ENCODE measurements around the gene CBY1. TPM values are rescaled to one million over a fixed set of nuclear protein-coding genes. Genes with fewer than 3 reads are reported as not detected.
"Not testable (repeated sequence)": the region's sequence is repeated elsewhere in the genome, so short reads cannot be mapped to it uniquely, and the experiment has no call there.

Gene CBY1
- total RNA-seq (2014; rRNA removed; shearing (Covaris generic)), result 7.8 and 12.2 TPM in 2 replicates
- polyA plus RNA-seq (2015; cell fraction: cytosol; rRNA removed), result 15.8 and 15.9 TPM in 2 replicates
- polyA plus RNA-seq (2015; cell fraction: nucleus; rRNA removed), result 5.4 and 11.8 TPM in 2 replicates

DNA sequence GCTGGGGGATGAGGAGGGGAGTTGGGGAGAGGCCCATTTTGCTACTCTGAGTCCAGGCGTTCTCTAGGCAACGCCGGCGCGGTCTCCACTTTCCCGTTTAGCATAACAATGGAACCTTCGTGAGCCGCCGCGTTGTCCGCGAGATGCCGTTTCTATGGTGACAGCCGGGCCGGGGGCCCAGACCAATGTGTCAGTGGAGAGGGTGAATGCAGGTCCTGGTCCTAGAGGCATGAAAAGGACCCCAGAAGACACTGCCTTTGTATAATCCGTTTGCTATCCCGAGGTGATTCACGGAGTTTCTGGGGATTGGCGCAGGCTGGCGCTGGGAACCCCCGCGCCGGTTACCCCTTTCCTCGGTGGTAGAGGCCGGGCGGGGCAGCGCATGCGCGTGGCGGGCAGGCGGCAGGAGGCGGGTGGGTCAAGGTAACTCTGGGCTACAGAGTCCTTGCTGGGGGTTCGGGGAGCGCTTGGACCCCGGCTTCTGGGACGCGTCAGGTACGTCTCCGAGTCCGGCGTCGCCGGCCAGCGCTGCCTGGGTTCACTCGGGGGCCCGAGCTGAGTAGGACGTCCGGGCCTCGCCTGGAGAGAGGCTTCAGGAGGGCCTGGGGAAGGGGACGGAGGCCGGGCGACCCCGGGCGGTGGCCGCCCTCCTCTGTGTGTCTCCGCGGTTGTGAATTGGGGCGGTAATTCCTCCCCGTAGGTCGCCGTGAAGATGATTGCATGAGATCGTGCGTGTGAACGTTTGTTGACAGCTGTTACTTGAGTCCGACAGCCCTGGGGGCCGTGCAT is at the start of gene CBY1, which contains the start of gene FAM227A:
Gene CBY1 (plus strand): TSS at position 383 of the 789 bp plus-strand sequence. CDS start 11,417 bp downstream, outside the sequence.
Gene FAM227A (minus strand): TSS at position 137 of the 789 bp plus-strand sequence. CDS start 6,224 bp downstream, outside the sequence.
- DNase-seq (ENCODE audit: low read depth), result peak; percentile 77

DNA sequence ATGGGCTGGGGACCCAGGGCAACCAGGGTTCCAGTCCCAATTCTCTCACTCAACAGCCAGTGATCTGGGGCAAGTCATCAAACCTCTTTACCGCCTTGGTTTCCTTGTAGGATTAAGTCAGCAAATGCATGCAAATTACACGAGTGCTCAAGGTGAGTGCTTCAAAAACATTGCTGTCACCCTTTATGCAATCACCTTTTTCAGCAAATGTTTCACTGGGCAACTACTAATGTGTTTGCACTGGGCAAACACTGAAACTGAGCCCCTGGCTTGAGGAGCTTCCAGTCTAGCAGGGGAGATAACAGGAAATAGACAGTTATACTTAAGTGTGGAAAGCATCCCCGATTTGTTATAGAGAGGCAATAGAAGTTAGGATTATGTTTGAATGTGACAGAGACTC is 48.8 kb upstream of the CBY1 start:
- DNase-seq (ENCODE audit: low read depth), result no peak

DNA sequence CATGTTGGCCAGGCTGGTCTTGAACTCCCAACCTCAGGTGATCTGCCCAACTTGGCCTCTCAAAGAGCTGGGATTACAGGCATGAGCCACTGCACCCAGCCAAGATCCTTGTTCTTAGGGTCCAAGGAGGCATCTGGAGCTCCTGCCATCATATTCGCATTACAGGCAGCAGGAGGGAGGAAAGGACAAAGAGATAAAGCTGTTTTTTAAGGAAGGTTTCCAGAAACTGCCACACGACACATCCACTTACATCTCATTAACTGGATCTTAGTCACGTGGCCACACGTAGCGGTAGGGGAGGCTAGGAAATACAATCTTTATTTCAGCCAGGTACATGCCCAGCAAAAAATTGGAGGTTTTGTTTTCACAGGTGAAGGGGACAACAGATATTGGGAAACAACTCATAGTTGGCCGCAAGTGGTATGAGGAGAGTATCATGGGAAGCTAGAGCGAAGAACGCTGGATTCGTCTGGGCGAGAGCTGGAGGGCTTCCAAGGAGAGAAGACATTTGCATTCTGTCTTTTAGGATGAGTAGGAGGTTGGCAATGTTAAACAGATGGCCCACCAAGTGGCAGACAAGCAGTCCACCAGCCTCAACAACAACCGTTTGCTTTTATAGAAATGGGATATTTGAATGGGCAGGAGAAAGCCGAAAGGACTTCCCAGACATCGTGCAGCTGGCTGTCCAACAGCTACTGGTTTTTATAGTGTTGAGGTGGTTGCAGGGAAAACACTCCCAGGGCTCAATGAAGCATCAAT is 47.3 kb upstream of the CBY1 start:
- no peak for DNase-seq (ENCODE audit: low read depth)

DNA sequence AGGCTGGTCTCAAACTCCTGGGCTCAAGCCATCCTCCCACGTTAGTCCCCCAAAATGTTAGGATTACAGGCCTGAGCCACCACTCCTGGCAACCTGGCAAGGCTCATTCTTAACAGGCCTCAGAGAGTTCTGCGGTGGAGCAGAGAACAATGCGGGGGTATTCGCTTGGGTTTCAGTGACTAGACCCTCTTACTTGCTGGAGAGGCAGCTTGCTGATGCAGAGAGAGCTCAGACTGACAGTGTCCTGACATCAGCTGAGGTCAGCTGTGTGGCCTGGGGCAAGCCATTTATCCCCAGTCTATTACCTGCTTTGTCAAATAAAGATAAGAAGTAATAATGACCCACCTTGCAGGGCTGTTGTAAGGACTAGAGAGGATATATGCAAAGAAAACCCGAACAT is 46.2 kb upstream of the CBY1 start:
- no peak for DNase-seq (ENCODE audit: low read depth)

DNA sequence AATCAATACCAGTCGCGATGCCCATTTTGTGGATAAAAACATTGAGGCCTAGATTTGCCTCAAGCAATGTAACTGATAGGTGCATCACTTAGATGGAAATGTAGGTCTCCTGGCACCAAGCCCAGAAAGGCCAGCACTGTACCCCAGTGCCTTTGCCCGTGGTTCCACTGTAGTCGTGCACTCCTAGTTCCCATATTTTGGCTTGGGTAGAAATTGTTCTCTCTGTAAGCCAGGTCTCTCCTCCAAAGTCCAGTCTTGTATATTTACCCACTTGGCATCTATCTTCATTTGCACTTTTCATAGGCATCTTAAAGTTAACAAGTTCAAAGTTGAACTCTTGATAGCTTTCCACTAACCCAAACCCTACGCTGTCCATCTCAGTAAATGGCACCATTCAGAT is 44.9 kb upstream of the CBY1 start:
- no peak for DNase-seq (ENCODE audit: low read depth)

DNA sequence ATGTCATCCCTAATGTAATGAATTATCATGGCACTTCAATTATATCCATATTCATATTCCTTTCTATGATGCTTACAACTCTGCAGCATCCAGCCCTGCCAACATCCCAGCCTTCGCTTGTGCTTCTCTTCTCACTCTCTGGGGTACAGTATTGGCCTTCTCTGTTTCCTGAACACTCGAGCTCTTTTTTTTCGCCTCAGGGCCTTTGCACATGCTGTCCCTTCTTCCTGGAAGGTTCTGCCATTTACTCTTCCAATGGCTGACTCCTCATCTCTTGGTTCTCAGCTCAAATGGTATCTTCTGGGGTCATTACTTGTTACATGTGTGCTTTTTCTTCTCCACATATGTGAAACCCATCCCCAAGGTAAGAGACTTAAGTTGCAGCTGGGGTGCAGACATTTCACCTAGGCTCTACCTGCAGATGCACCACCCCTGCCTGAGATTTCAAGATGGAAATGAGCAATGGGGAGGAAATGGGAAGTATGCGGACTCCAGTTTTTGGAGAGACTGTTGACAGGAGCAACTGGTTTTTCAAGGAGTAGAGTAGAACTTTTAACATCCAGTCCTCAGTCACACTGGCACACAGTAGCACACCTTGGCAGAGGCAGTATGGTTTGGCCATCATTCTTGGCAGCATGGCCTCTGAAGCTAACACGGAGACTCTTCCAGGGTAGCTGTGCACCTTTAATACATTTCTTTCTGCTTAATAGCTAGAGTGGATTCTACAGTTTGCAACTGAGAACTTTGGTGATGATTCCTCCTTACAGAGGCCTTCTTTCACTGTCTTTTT is 44.0 kb upstream of the CBY1 start:
- no peak for DNase-seq (ENCODE audit: low read depth)

DNA sequence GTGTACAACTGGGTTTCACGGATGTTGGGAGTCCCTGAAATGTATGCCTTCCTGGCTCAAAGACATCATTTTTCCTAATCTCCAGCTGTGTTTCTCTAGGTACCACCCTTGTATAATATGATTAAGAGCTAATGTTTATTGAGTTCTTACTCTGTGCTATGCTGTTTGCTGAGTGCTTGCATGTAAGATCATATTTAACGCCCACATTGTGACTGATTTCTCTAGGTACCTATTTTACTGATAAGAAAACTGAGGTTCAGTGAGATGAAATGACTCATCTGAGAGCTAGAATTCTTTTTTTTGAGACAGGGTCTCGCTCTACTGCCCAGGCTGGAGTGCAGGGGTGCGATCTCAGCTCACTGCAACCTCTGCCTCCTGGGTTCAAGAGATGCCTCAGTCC is 42.9 kb upstream of the CBY1 start:
- DNase-seq (ENCODE audit: low read depth), result no peak

DNA sequence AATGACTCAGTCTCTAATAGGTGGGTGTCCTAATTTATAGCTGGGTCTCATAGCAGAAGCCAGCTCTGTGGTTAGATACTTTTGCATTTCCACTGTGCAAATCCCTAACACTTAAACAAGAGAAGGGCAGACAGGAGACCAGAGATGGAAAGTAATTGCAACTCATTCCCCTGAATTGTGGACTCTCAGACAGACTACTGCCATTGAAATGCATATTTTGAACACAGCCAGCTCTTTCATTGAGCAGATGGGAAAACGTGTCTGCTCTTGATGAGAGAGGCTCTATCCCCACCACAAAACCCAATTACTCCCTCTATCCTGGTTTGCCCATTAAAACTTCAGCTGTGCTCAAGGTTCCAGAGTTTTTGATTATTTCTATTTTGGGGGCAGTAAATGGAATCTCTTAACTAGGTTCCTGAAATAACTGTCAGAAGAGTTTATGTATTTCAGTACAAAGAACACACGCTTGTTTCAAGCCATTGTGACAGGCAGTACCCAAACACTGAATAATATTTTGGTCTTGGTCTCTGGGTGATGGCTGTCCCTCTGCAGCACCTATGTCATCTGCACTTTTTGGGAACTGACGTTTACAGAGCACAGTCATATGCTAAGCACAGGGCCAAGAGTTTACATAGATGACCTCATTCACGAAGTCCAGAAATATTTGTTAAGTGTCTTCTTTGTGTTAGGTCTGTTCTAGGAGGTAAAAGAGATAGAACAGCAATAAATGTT is 41.9 kb upstream of the CBY1 start:
- DNase-seq (ENCODE audit: low read depth), result no peak

DNA sequence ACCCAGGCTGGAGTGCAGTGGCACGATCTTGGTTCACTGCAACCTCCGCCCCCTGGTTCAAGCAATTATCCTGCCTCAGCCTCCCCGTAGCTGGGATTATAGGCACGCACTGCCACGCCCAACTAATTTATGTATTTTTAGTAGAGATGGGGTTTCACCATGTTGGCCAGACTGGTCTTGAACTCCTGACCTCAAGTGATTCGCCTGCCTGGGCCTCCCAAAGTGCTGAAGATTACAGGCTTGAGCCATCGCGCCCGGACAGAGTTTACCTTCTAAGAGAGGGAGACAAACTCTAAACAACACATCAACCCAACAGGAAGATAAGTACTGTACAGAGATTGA is 41.4 kb upstream of the CBY1 start:
- DNase-seq (ENCODE audit: low read depth), result not testable (repeated sequence)

DNA sequence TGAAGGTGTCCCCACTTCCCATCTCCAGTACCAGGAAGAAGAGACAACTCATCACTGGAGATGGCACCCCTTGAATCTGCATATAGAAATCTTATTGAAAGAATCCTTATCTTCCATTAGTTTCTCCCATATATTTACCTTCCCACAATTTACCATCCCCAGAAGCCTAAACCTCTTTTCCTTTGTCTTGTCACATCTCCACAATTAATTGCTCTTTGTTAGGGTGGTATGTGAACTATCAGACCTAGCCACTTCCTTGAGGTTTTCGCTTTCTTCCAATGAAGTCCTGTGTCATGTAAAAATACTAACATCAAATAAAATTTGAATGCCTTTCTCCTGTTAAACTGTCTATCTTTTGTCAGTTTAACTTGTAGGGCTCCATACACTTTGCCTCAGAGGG is 38.2 kb upstream of the CBY1 start:
- no peak for DNase-seq (ENCODE audit: low read depth)

DNA sequence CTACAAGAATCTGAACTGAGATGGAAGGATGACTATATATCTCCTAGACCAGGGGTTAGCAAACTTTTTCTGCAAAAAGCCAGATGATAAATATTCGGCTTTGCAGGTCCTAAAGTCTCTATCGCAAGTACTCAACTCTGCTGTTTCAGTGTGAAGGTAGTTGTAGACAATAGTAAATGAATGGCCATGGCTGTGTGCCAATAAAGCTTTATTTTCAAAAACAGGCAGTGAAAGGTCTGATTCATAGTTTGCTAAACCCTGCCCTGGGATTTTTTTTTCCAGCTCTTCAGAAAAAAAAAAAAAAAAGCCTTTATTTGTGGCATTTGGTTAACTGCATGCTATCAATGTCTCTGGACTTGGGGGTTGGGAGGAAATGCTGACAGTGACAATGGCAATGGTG is 37.8 kb upstream of the CBY1 start:
- DNase-seq (ENCODE audit: low read depth), result peak; percentile 14

DNA sequence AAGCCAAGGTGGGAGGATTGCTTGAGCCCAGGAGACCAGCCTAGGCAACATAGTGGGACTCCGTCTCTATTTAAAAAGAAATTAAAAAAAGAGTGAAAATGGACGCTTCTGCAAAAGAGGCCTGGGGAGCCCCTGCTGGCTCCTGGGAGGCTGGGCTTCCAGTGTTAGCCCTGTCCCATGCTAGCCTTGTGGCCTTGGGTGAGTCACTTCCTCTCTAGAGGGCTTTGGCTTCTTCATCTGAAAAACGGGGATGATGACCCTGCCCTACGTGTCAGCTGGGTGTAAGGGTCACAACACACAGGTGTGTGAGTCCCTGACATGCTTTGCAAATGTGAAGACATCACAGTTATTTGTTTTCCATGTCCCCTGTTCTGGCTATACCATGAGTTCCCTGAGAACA is 33.1 kb upstream of the CBY1 start:
- DNase-seq (ENCODE audit: low read depth), result peak; percentile 39

DNA sequence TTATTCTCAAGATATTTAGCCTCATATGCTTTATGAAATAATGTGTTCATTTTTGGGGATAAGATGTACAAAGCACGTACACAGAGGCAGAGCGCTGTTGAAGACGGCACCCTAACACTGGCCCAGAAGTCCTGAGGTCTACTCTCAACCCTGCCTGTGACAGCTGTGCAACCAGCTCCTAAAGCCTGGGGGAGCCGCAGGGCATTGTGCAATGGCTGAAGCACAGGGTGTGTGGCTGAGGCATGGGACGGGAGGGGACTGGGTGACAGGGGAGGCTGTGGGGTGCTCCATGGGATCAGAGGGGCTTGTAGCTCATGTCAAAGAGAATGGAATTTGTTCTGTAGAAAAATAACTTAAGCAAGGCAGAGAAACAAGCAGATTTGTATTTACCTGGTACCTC is 28.0 kb upstream of the CBY1 start:
- DNase-seq (ENCODE audit: low read depth), result no peak

DNA sequence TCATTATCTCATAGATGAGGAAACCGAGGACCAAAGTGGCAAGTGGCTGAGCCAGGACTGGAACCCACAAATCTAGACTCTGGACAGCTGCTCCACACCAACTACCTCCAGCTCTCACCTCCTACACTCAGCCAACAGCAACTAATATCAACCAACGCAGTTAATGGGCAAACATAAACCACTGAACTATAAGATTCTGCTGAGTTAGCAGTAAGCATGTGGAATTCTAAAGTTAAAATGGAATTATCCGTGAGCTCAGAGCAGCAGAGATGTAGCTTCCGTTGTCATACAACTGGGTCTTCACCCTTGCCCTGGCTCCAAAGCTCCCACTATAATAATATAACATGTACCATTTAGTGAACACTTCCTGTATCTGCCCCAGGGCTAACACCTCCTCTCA is 27.3 kb upstream of the CBY1 start:
- no peak for DNase-seq (ENCODE audit: low read depth)

DNA sequence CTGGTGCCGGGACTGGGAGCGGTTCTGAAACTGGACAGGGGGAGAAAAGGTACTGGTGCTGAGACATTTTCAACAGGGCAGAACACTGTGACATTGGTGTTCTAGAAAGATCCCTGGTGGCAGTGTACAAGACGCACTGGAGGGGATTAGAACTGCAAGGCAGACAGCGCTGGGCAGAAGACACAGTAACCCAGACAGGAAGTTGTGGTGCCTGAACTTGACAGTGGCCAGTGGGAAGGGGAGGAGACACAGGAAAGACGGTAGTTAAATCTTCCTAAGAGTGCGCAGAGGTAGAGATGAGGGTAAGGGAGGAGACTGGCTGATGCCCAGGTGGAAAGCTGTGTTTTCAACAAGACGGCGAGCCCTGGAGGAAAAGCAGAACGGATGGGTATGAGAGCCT is 24.7 kb upstream of the CBY1 start:
- no peak for DNase-seq (ENCODE audit: low read depth)

DNA sequence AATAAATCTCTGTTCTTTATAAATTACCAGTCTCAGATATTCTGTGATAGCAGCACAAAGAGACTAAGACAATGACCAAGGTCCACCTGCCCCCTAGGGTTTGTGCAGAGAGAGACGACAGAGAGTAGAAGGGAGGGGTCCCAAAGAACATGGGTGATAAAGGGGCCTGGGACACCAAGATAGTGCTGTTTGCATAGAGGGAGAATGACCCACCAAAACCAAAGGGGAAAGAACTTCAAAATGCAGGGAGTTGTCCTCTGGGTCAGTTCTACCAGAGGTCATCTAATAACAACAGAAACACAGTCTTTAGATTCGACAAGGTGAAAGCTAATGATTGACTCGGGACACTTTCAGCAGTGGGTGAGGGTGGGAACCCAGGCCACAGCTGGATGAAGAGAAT is 23.9 kb upstream of the CBY1 start:
- DNase-seq (ENCODE audit: low read depth), result no peak

DNA sequence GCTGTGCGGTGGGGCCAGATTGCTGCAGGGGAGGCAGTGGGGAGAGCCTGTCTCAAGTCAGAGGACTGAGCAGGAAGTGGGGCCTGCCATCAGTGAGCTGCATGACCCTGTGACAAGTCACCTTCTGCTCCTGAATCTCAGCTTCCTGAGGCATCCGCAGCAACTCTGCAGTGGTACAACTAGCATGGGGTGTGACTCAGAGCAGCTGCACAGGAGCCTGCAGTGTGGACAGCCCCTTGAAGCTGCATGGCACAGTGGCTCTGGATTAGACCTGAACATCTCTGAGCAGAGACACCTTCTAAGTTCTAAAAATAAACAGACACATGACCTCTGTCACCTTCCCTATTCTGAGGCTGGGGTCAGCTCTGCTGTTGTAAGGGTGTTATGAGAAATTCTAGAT is 18.2 kb upstream of the CBY1 start:
- DNase-seq (ENCODE audit: low read depth), result peak; percentile 36

DNA sequence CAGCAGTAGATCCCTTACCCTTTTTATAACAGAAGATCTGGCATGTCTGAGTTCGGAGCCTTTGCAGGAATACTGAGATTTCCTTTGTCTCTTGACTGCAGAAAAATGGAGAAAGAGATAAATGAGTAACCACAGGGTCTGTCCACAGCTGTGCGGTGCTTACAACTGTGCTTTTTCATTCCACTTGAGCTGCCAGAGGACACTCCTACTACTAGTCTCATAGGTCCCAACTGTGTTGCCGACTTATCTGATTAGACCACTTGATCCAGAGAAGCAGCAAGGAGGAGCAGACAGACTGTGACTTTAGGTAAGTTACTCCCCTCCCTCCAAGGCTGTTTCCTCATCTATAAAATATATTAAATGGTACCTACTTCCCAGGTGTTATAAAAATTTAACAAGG is 17.7 kb upstream of the CBY1 start:
- no peak for DNase-seq (ENCODE audit: low read depth)

DNA sequence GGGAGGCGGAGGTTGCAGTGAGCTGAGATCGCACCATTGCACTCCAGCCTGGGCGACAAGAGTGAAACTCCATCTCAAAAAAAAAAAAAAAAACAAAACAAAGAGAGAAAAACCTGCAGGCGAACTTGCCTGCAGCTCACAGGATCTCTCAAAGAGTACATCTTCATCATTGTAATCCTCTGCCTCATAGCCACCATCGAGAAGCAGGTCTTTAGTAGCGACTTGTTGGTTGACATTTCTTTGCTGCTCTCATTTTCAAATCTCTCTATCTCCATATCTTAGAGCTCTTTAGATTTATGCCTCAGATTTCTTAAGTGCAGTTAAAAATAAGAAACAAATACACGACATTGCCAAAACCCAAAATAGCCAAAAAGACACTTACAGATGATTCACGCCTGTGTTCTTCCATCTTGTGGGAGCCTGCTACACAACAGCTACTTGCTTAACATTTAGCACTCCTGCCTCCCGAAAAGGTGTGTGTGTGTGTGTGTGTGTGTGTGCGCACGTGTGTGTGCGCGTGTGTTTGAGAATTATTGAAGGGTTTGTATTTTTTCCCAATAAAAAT is 14.9 kb upstream of the CBY1 start:
- no peak for DNase-seq (ENCODE audit: low read depth)

DNA sequence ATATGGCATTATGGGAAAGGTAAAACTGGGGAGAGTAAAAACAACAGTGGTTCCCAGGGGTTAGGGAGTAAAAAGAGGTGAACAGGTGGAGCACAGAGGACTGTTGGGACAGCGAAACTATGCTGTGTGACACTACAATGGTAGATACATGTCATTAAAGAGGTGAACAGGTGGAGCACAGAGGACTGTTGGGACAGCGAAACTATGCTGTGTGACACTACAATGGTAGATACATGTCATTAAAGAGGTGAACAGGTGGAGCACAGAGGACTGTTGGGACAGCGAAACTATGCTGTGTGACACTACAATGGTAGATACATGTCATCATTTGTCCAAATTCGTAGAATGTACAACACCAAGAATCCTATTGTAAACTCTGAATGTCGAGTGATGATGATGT is 12.2 kb upstream of the CBY1 start:
- DNase-seq (ENCODE audit: low read depth), result not testable (repeated sequence)

DNA sequence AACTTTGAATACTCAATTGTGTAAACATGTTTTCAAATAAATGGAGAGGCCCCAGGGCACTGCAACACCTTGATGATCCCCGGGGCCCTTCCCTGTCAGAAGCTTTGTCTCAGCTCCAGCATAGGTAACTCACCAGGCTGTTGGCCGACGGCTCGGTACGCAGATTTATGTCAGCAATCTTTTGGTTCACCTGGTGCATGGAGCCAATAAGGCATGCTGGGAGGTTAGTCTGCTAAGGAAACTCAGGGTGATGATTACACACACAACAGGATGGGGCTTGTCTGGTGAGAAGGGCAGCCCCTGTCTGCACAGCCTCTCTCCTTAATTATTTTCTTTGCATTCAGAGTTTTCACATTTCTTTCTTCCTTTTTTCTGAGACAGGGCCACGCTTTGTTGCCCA is 11.0 kb upstream of the CBY1 start:
- DNase-seq (ENCODE audit: low read depth), result no peak
